Glutamatergic neuron (in vitro differentiated cells): Measurements from ENCODE around the gene OLFML2A. TPM values are rescaled to one million over a fixed set of nuclear protein-coding genes. Genes with fewer than 3 reads are reported as not detected.
"Not testable (repeated sequence)": the region's sequence is repeated elsewhere in the genome, so short reads cannot be mapped to it uniquely, and the experiment has no call there.

Source experiments
- DNase-seq: peaks from one replicate; pipeline ENCODE4 v3.0.0; 2022
- H3K27ac Mint-ChIP-seq: one replicate; pipeline ENCODE4 v1.8.0; 2020; ENCODE audit warnings: mild to moderate bottlenecking, mixed read lengths, inconsistent platforms; ENCODE audit not compliant: unreplicated experiment
- H3K27me3 Mint-ChIP-seq: one replicate; pipeline ENCODE4 v1.8.0; 2020; ENCODE audit warnings: mild to moderate bottlenecking, moderate library complexity, mixed read lengths, inconsistent platforms; ENCODE audit not compliant: unreplicated experiment
- H3K36me3 Mint-ChIP-seq: one replicate; pipeline ENCODE4 v1.8.0; 2020; ENCODE audit warnings: mild to moderate bottlenecking, mixed read lengths, inconsistent platforms; ENCODE audit not compliant: unreplicated experiment
- H3K4me1 Mint-ChIP-seq: one replicate; pipeline ENCODE4 v1.8.0; 2020; ENCODE audit warnings: mild to moderate bottlenecking, low read depth, mixed read lengths, inconsistent platforms; ENCODE audit not compliant: unreplicated experiment
- H3K4me3 Mint-ChIP-seq: one replicate; pipeline ENCODE4 v1.8.0; 2020; ENCODE audit warnings: mild to moderate bottlenecking, mixed read lengths, inconsistent platforms; ENCODE audit not compliant: unreplicated experiment
- H3K9me3 Mint-ChIP-seq: one replicate; pipeline ENCODE4 v1.8.0; 2020; ENCODE audit warnings: mild to moderate bottlenecking, moderate library complexity, mixed read lengths, inconsistent platforms; ENCODE audit not compliant: unreplicated experiment
- total RNA-seq: library from RNA; stranded (reverse); fragmentation: NEBNext Ultra II Directional; extraction: Animal tissue kit (Norgen Biotek cat#: 25700); gene quantifications from one replicate; pipeline ENCODE4 v1.2.1, GENCODE V29; 2021; ENCODE audit not compliant: unreplicated experiment
- TF ChIP-seq, protein P1 (sequence below): fragments of 200-600 bp; sonication (generic); IDR thresholded peaks from one replicate; pipeline ENCODE4 v1.5.0; 2021; ENCODE audit not compliant: partially characterized antibody, unreplicated experiment

The OLFML2A gene
- total RNA-seq, 1 donor from 2014 or later: not detected

GRCh38 chr9:124839612-124840299, 62.8 kb downstream of the OLFML2A start:
- peaks cover 5% of the 10 kb centered on the region for H3K9me3 Mint-ChIP-seq
- H3K4me1 Mint-ChIP-seq: no peaks in the 10 kb centered on the region
- no peak overlapping the region for H3K27ac Mint-ChIP-seq
- TF ChIP-seq, protein P1, sequence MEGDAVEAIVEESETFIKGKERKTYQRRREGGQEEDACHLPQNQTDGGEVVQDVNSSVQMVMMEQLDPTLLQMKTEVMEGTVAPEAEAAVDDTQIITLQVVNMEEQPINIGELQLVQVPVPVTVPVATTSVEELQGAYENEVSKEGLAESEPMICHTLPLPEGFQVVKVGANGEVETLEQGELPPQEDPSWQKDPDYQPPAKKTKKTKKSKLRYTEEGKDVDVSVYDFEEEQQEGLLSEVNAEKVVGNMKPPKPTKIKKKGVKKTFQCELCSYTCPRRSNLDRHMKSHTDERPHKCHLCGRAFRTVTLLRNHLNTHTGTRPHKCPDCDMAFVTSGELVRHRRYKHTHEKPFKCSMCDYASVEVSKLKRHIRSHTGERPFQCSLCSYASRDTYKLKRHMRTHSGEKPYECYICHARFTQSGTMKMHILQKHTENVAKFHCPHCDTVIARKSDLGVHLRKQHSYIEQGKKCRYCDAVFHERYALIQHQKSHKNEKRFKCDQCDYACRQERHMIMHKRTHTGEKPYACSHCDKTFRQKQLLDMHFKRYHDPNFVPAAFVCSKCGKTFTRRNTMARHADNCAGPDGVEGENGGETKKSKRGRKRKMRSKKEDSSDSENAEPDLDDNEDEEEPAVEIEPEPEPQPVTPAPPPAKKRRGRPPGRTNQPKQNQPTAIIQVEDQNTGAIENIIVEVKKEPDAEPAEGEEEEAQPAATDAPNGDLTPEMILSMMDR: peak; percentile 68
- DNase-seq: peak; percentile 49
- no peaks in the 10 kb centered on the region for H3K27me3 Mint-ChIP-seq
- H3K4me3 Mint-ChIP-seq: no peak overlapping the region
- H3K36me3 Mint-ChIP-seq: no peaks in the 10 kb centered on the region

GRCh38 chr9:124840300-124840833, 63.4 kb downstream of the OLFML2A start:
- no peaks in the 10 kb centered on the region for H3K27me3 Mint-ChIP-seq
- TF ChIP-seq, protein P1: peak; percentile 41
- no peak for DNase-seq
- H3K27ac Mint-ChIP-seq: no peak overlapping the region
- no peak overlapping the region for H3K4me3 Mint-ChIP-seq
- H3K4me1 Mint-ChIP-seq: no peaks in the 10 kb centered on the region
- peaks cover 5% of the 10 kb centered on the region for H3K9me3 Mint-ChIP-seq
- H3K36me3 Mint-ChIP-seq: no peaks in the 10 kb centered on the region

DNA sequence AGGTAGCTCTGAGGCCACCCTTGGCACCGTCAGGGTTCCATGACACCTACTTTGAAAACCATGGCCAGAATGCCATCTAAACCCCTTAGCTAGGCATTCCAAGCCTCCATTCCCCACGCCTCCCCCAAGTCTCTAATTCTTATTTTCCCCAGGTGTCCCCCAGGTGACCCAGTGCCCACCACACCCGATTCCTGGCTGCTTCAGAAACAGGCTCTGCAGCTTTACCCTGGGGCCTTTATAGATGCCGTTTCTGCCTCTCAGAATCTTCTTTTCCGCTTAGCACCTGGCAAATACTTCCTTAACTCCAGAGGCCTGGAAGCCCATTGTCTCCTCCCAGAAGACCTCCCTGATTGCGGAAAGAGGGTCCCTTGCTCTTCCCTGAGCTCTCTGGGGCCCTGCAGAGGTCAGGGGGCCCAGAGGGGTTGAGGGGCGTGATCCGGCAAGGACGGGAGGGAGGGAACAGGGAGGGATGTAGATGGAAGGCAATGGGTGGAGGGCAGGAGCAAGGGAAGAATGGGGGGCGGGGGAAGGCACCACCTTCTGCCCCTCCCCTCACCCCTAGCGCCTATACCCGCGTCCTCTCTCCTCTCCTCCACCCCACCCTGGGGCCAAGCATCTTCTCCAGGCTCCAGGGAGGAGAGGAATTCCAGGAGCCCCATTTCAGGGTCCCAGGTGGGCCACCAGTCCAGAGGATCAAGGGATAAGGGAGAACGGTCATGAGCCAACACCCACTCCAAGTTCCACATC, 64.3 kb downstream of the OLFML2A start:
- Mint-ChIP-seq H3K9me3 (peaks cover 3% of the 10 kb centered on the region), H3K4me1 (no peaks in the 10 kb centered on the region), H3K27ac (no peak overlapping the region), H3K36me3 (no peaks in the 10 kb centered on the region), H3K27me3 (no peaks in the 10 kb centered on the region), H3K4me3 (no peak overlapping the region)
- DNase-seq: no peak
- TF ChIP-seq, protein P1: no peak

GRCh38 chr9:124843456-124844034, 66.6 kb downstream of the OLFML2A start:
- no peaks in the 10 kb centered on the region for H3K27me3 Mint-ChIP-seq
- no peaks in the 10 kb centered on the region for H3K4me1 Mint-ChIP-seq
- no peak for DNase-seq
- TF ChIP-seq, protein P1: no peak
- H3K9me3 Mint-ChIP-seq: peaks cover 3% of the 10 kb centered on the region
- H3K27ac Mint-ChIP-seq: no peak overlapping the region
- H3K36me3 Mint-ChIP-seq: no peaks in the 10 kb centered on the region
- no peak overlapping the region for H3K4me3 Mint-ChIP-seq

- no peaks in the 10 kb centered on the region for H3K36me3 Mint-ChIP-seq
- H3K27ac Mint-ChIP-seq: no peak overlapping the region
- DNase-seq: no peak
- TF ChIP-seq, protein P1: no peak
- no peak overlapping the region for H3K4me3 Mint-ChIP-seq
- no peaks in the 10 kb centered on the region for H3K27me3 Mint-ChIP-seq
- peaks cover 3% of the 10 kb centered on the region for H3K9me3 Mint-ChIP-seq
- H3K4me1 Mint-ChIP-seq: no peaks in the 10 kb centered on the region
Observed at GRCh38 chr9:124844291-124844690, 67.4 kb downstream of the OLFML2A start.

DNA sequence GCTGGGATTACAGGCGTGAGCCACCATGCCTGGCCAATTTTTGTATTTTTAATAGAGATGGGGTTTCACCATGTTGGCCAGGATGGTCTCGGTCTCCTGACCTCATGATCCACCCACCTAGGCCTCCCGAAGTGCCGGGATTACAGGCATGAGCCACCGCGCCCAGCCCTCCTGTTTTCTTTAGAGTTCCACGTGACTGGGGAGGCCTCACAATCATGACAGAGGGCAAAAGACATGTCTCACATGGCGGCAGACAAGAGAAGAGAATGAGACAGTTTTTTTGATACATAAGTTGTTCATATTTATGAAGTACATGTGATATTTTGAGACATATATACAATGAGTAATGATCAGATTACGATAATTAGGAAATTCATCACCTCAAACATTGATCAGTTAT, 69.5 kb downstream of the OLFML2A start:
- not testable (repeated sequence) for H3K36me3 Mint-ChIP-seq, DNase-seq, H3K27ac Mint-ChIP-seq, H3K4me1 Mint-ChIP-seq, H3K27me3 Mint-ChIP-seq, H3K4me3 Mint-ChIP-seq, H3K9me3 Mint-ChIP-seq
